Tibial nerve (tissue), 4 donors: ENCODE measurements around the gene CFAP53.

Experiments
- CTCF ChIP-seq, 5 experiments: fragments of 200-600 bp in 3 of 5; fragments of 450-650 bp in 2 of 5; sonication (generic) in 3 of 5; IDR thresholded peaks; one replicate each; pipeline ENCODE4 v1.5.1; 2016 to 2019; ENCODE audit warnings: antibody characterized with exemption in 5 of 5, mild to moderate bottlenecking in 3 of 5, moderate library complexity in 2 of 5
- EP300 ChIP-seq, 2 donors: sonication (generic); formaldehyde crosslinking; IDR thresholded peaks; one replicate each; pipeline ENCODE4 v1.6.1; 2017; ENCODE audit warnings: antibody characterized with exemption in 2 of 2, mild to moderate bottlenecking in 1 of 2

GRCh38 chr18:50207722-50208121 is 58.6 kb downstream of the CFAP53 start:
- TF ChIP-seq CTCF (IDR thresholded peaks at IDR 0.05) (no peak), EP300 (IDR thresholded peaks at IDR 0.05) (no peak)
